Psoas muscle (tissue), 8 donors: ENCODE results near the gene RPS25. TPM values are rescaled to one million over a fixed set of nuclear protein-coding genes. Genes with fewer than 3 reads are reported as not detected.

Experiments used
- ATAC-seq, 4 donors: fragments of 200-7000 bp; cut with Tn5 transposase; one replicate each; pipeline ENCODE4 v1.9.1; 2020; ENCODE audit warnings: moderate library complexity in 3 of 4, mild to moderate bottlenecking in 2 of 4
- DNase-seq, 2 donors: peaks; one replicate each; pipeline ENCODE4 v3.0.0-alpha.2; 2020
- H3K27ac ChIP-seq: fragments of 200-600 bp; one replicate; pipeline ENCODE4 v1.8.0; 2022
- H3K27me3 ChIP-seq, 3 donors: fragments of 200-600 bp in 1 of 3; one replicate each; pipeline versions ENCODE4 v1.6.1 to v1.8.0; 2013 to 2022; ENCODE audit warnings: low read length in 2 of 3, mild to moderate bottlenecking in 2 of 3, moderate library complexity in 1 of 3; ENCODE audit not compliant: insufficient read depth in 3 of 3
- H3K36me3 ChIP-seq, 2 donors: fragments of 200-600 bp in 1 of 2; one replicate each; pipeline versions ENCODE4 v1.6.1 to v1.8.0; 2013 to 2022; ENCODE audit warnings: low read depth in 1 of 2, mild to moderate bottlenecking in 1 of 2, moderate library complexity in 1 of 2; ENCODE audit not compliant: insufficient read depth in 1 of 2
- H3K4me1 ChIP-seq: fragments of 200-600 bp; one replicate; pipeline ENCODE4 v1.8.0; 2022
- H3K4me3 ChIP-seq: fragments of 200-600 bp; one replicate; pipeline ENCODE4 v1.8.0; 2022; ENCODE audit warnings: mild to moderate bottlenecking
- H3K9me3 ChIP-seq: fragments of 200-600 bp; one replicate; pipeline ENCODE4 v1.8.0; 2022
- CTCF ChIP-seq: fragments of 200-600 bp; IDR thresholded peaks from one replicate; pipeline ENCODE4 v1.8.0; 2022; ENCODE audit warnings: antibody characterized with exemption
- WGBS, 3 donors: extraction: QIAGEN DNeasy Blood & Tissue Kit; methylation state at CpG; one replicate each; pipeline versions ENCODE4 v1.1.6 to v1.1.7; 2013; 5-methylcytosine and 5-hydroxymethylcytosine counted together
- intact Hi-C, 2 donors: fragments of 100-400 bp; cut with DNase I; formaldehyde crosslinking; loops; one replicate each; pipeline versions ENCODE4 v1.11.0 to v1.14.2; 2022
- polyA plus RNA-seq, 3 donors: library from polyadenylated mRNA; stranded (reverse); fragments of 200-250 nt; gene quantifications; one replicate each; pipeline ENCODE4 v1.2.3, GENCODE V29; 2013
- total RNA-seq, 4 donors: library from RNA; stranded (reverse); fragmentation: NEBNext Ultra II Directional in 2 of 4; extraction: Animal tissue kit (Norgen Biotek cat#: 25700) in 2 of 4; gene quantifications; one replicate each; pipeline versions ENCODE4 v1.2.1 to v1.2.4, GENCODE V29; 2021 to 2023
- donor health status: healthy with polysubstance abuse.
- donor health status: DM: no; HTN: no; CAD: no; lungs with moderate emphysema.
- donor health status: Bipolar disorder and iron deficiency.
- donor health status: healthy.
- donor health status: DM: yes; HTN: yes; CAD: no.
- donor health status: DM: no; HTN: no; CAD: no.
- donor health status: DM: no; HTN: no; CAD: no.
- donor health status: DM: yes; HTN: yes; CAD: no.

The RPS25 gene
- total and polyA plus RNA-seq, 7 donors = 1,024 to 2,514 (median 1,264) TPM

- intact Hi-C loops = no loop called here
- 35 to 41% (median 39%) methylated on average over 21 of the region's 21 CpGs for WGBS, 3 donors
- peak; percentile 49 to 72 for DNase-seq
Measured at GRCh38 chr11:118980191-118980881, 37.8 kb downstream of the RPS25 start.

GRCh38 chr11:118979434-118979833 is 38.7 kb downstream of the RPS25 start:
- no peak for DNase-seq
- Histone ChIP-seq H3K27me3 (no peaks in the 10 kb centered on the region), H3K4me3 (no peak overlapping the region), H3K27ac (no peak overlapping the region), H3K9me3 (no peaks in the 10 kb centered on the region), H3K36me3 (no peaks in the 10 kb centered on the region), H3K4me1 (no peaks in the 10 kb centered on the region)
- no peak for ATAC-seq
- intact Hi-C loops = no loop called here
- WGBS, 3 donors = 47 to 56% (median 56%) methylated on average over 9 of the region's 9 CpGs
- no peak for TF ChIP-seq CTCF

More at GRCh38 chr11:118980191-118980881, 37.8 kb downstream of the RPS25 start:
- H3K4me3 ChIP-seq = peak overlapping the region; percentile 18
- H3K9me3 ChIP-seq = no peaks in the 10 kb centered on the region
- no peak for ATAC-seq
- H3K36me3 ChIP-seq = no peaks in the 10 kb centered on the region
- no peaks in the 10 kb centered on the region for H3K4me1 ChIP-seq
- TF ChIP-seq CTCF = no peak
- no peak overlapping the region for H3K27ac ChIP-seq
- no peaks in the 10 kb centered on the region for H3K27me3 ChIP-seq

DNA sequence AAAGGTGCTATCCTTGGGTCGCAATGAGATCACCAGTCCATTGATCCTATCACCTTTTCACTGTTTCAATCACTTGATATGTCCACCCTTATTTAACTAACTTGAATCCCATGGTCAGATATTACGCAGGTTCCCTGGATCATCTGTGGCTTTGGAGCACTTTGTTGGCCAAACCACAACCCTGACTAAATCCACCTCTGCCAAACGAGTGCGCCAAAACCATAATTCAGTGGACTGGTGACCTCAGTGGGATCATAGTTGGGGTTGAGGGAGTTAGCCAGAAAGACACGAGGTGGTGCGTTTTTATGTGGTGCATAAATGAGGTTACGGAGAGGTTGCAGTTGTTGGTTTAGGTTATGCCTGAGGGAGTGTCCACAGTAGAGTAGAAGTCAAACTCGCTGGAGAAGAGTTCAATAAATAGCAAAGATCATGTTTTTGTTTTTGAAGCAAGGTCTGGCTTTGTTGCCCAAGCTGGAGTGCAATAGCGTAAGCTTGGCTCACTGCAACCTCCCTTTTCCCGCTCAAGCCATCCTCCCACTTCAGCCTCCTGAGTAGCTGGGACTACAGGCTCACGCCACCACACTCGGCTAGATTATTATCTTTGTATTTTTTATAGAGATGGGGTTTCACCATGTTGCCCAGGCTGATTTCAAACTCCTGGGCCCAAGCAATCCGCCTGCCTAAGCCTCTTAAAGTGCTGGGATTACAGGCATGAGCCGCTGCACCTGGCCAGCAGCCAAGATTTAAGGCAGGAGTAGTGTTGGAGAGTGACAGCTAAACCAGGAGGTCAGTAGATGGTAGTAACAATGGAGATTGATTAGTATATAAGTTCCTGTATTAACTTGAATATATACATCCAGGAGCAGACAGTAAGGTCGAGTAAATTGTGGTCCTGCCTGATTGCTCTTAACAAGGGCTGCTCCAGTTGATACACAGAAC is 42.1 kb downstream of the RPS25 start:
- no peak for TF ChIP-seq CTCF
- Histone ChIP-seq H3K4me1 (no peaks in the 10 kb centered on the region), H3K27ac (no peak overlapping the region), H3K36me3 (no peaks in the 10 kb centered on the region), H3K9me3 (no peaks in the 10 kb centered on the region), H3K27me3 (peaks cover 0 to 11% (median 4%) of the 10 kb centered on the region in 3 donors), H3K4me3 (no peak overlapping the region)
- intact Hi-C loops = no loop called here
- ATAC-seq (no peak), DNase-seq (no peak)
- 74 to 79% (median 74%) methylated on average over 15 of the region's 15 CpGs for WGBS, 3 donors

DNA sequence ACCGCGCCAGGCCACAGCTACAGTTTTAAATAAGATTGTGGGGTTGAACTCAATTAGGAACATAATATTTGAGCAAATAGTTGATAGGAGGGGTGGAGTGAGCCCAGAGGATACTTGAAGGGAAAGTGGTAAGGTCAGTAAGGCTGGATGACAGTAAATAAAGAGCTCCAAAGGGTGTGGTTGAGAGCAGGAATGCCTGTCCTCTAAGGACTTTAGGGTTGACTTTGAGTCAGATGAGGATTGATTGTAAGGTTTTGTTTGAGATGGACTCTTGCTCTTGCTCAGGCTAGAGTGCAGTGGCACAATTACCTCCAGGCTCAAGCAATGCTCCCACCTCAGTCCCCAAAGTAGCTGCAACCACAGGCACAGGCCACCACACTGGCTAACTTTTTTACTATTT is 44.2 kb downstream of the RPS25 start:
- Histone ChIP-seq H3K27ac (no peak overlapping the region), H3K4me3 (no peak overlapping the region), H3K9me3 (no peaks in the 10 kb centered on the region), H3K36me3 (no peaks in the 10 kb centered on the region), H3K27me3 (peaks cover 0 to 14% (median 6%) of the 10 kb centered on the region in 3 donors), H3K4me1 (no peaks in the 10 kb centered on the region)
- 85 to 96% (median 93%) methylated on average over 2 of the region's 2 CpGs for WGBS, 3 donors
- intact Hi-C loops = loop anchor here in 1 of 2 donors (5.0 kb wide), 1 partner anchor 37 kb away; no protein-coding TSS in a partner anchor
- TF ChIP-seq CTCF = no peak
- ATAC-seq (no peak), DNase-seq (no peak)
